ENCODE data around the gene SELENOI. TPM values are rescaled to one million over a fixed set of nuclear protein-coding genes. Genes with fewer than 3 reads are reported as not detected.

The SELENOI gene
- total and polyA plus RNA-seq, 2 of the 4 experiments (the other 2 are of a cell fraction) = 5.1 to 25.1 TPM

- no peaks in the 10 kb centered on the region for H3K4me1 ChIP-seq (ENCODE audit: control insufficient read depth, insufficient read depth, low read length)
- H2BK15ac ChIP-seq (ENCODE audit: low read depth, low read length) = no peak overlapping the region
- no TSS peak for BruUV-seq (replicated peaks)
- H3K4ac ChIP-seq (ENCODE audit: low read depth, low read length) = no peak overlapping the region
- H4K8ac ChIP-seq (ENCODE audit: low read depth in 2 of 2, low read length in 2 of 2) = no peak overlapping the region
- H3K27ac ChIP-seq (ENCODE audit: insufficient read depth, low read length) = no peak overlapping the region
- no peak overlapping the region for H3K14ac ChIP-seq (replicated peaks; ENCODE audit: low read depth, low read length)
- H2AK5ac ChIP-seq (ENCODE audit: low read depth, low read length) = no peak overlapping the region
- no peak overlapping the region for H3K4me3 ChIP-seq (ENCODE audit: insufficient read depth, low read depth, low read length)
- dilution Hi-C loops (cut with HindIII; ENCODE audit: low sequenced_read_pairs, unreplicated experiment) = no loop called here
- H2BK120ac ChIP-seq (ENCODE audit: low read depth, low read length) = no peak overlapping the region
- H2AFZ ChIP-seq (replicated peaks; ENCODE audit: low read length, poor library complexity) = no peak overlapping the region
- H4K91ac ChIP-seq (ENCODE audit: insufficient read depth, low read depth, low read length) = no peak overlapping the region
- no peak overlapping the region for H2AK9ac ChIP-seq (replicated peaks; ENCODE audit: low read depth, low read length, poor library complexity)
- intact Hi-C loops (cut with micrococcal nuclease) = no loop called here
- no peak overlapping the region for H3K23ac ChIP-seq (ENCODE audit: low read depth, low read length)
- H3K9me1 ChIP-seq (ENCODE audit: insufficient read depth, low read length) = no peaks in the 10 kb centered on the region
- POLR2A ChIA-PET (ENCODE audit: unreplicated experiment) = interaction anchor here (0.5 kb wide), 1 partner anchor 18 kb away, joined by 3 read pairs; no protein-coding TSS in a partner anchor
- no peak for TF ChIP-seq CHD1 (IDR thresholded peaks at IDR 0.05; ENCODE audit: low read depth, low read length)
- no peak for TF ChIP-seq RCOR1 (IDR thresholded peaks at IDR 0.05; ENCODE audit: insufficient replicate concordance, low read length)
- TF ChIP-seq ELK1 (IDR thresholded peaks at IDR 0.05; ENCODE audit: borderline replicate concordance, low read depth, low read length) = no peak
- no peak for TF ChIP-seq FOS (IDR thresholded peaks at IDR 0.05; ENCODE audit: low read depth, low read length)
- TF ChIP-seq RAD21 (IDR thresholded peaks at IDR 0.05; ENCODE audit: low read length) = no peak
- TF ChIP-seq MAZ (IDR thresholded peaks at IDR 0.05; ENCODE audit: borderline replicate concordance, low read depth, low read length) = no peak
- no peak for TF ChIP-seq RFX5 (IDR thresholded peaks at IDR 0.05; ENCODE audit: low read depth, low read length)
- no peak for TF ChIP-seq USF2 (IDR thresholded peaks at IDR 0.05; ENCODE audit: low read depth, low read length)
- TF ChIP-seq NFE2L2 (IDR thresholded peaks at IDR 0.05; ENCODE audit: low read depth, low read length) = no peak
- no peak for TF ChIP-seq BHLHE40 (IDR thresholded peaks at IDR 0.05; ENCODE audit: low read depth, low read length)
- no peak for TF ChIP-seq CEBPB (IDR thresholded peaks at IDR 0.05; ENCODE audit: low read depth, low read length)
- TF ChIP-seq MAFK (IDR thresholded peaks at IDR 0.05; ENCODE audit: low read depth, low read length) = no peak
- no peak overlapping the region for H2BK20ac ChIP-seq (ENCODE audit: low read depth, low read length)
- no peak for DNase-seq
- no peak overlapping the region for H3K9ac ChIP-seq (ENCODE audit: low read depth, low read length)
- peaks cover 17% of the 10 kb centered on the region for H3K27me3 ChIP-seq (ENCODE audit: control insufficient read depth, insufficient read depth, low read length)
- H2BK5ac ChIP-seq (ENCODE audit: low read depth, low read length, poor library complexity, severe bottlenecking) = no peak overlapping the region
- no peak overlapping the region for H3K56ac ChIP-seq (ENCODE audit: extremely low read depth, insufficient read depth, low read length)
- no peak overlapping the region for H4K5ac ChIP-seq (ENCODE audit: low read depth, low read length)
- no peak for ATAC-seq (ENCODE audit: low read depth)
- no peaks in the 10 kb centered on the region for H3K36me3 ChIP-seq (ENCODE audit: control insufficient read depth, insufficient read depth, low read length)
- no peak overlapping the region for H3K4me2 ChIP-seq (ENCODE audit: low read depth, low read length)
- no peaks in the 10 kb centered on the region for H4K20me1 ChIP-seq (ENCODE audit: insufficient read depth, low read length)
- in situ Hi-C loops (cut with MboI; ENCODE audit: low sequenced_read_pairs) = no loop called here
- H3K79me1 ChIP-seq (ENCODE audit: low read depth in 1 of 2, low read length in 2 of 2) = no peaks in the 10 kb centered on the region
- no peaks in the 10 kb centered on the region for H3K9me3 ChIP-seq (ENCODE audit: control insufficient read depth, insufficient read depth, low read length)
- no peak overlapping the region for H3K18ac ChIP-seq (ENCODE audit: low read depth, low read length)
- CTCF ChIA-PET = interaction anchor here (0.6 kb wide), 1 partner anchor 371 kb away, joined by 3 read pairs; no protein-coding TSS in a partner anchor
Measured at GRCh38 chr2:26432363-26432762, 86.4 kb downstream of the SELENOI start.
